ENCODE results near the gene ZNF358.

Gene ZNF358

GRCh38 chr19:7515645-7516151, at the start of gene ZNF358:
TSS of gene ZNF358 (plus strand) at chr19:7516103. CDS start at chr19:7519243, 3,140 bp downstream.
- DNase-seq (ENCODE audit: low read depth): peak; percentile 23

- no peak for DNase-seq (ENCODE audit: low read depth)
These were observed 48.6 kb upstream of the ZNF358 start for GRCh38 chr19:7467009-7467989.

DNA sequence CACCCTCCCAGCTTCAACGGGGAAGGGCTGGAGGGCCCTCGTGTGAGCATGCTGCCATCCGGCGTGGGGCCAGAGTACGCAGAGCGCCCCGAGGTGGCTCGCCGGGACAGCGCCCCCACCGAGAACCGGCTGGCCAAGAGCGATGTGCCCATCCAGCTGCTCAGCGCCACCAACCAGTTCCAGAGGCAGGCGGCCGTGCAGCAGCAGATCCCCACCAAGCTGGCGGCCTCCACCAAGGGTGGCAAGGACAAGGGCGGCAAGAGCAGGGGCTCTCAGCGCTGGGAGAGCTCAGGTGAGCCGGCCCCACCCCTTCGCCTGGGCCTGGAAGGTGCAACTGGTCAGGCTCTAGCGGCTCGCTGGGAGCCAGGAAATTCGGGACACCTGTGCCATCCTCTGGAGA, 47.1 kb upstream of the ZNF358 start:
- DNase-seq (ENCODE audit: low read depth): no peak

GRCh38 chr19:7469669-7470285, 46.1 kb upstream of the ZNF358 start:
- DNase-seq (ENCODE audit: low read depth): no peak

DNA sequence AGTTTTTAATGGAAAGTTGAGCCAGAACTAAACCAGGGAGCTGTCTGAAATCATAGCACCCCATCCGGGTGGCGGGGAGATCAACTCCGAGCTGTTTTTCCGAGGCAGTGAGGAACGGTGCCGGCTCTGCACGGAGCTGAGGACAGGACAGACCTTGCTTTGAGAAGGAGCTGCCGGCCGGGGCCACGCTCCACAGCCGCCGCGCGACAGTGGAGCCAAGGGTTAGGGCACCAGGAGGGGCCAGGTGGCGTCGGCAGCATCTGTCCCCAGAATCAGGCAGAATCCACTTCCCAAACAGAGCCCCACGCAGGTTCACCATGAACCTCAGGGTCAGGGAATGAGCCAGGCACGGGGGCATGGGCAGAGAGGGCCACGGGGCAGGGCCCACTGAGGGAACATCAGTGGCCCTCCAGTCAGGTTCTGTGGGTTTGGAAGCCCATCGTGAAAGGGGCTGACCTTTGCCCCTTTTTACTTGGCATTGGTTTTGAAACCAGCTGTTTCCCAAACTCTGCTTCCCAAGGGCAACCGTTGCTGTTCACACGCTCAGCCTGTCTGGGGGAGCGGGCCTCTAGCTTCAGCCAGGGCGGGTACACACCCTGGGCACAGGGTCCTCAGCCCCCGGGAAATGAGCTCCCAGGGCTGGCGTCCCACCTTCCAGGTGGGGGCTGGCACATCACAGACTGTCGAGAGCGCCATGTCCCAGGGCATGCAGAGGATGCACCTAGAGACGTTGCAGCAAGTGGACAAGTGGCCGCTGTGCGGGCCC, 45.2 kb upstream of the ZNF358 start:
- no peak for DNase-seq (ENCODE audit: low read depth)

- DNase-seq (ENCODE audit: low read depth): no peak
These were observed 43.9 kb upstream of the ZNF358 start for GRCh38 chr19:7471696-7472615.

GRCh38 chr19:7475665-7476064, 40.2 kb upstream of the ZNF358 start:
- DNase-seq (ENCODE audit: low read depth): no peak

GRCh38 chr19:7476241-7476640, 39.7 kb upstream of the ZNF358 start:
- no peak for DNase-seq (ENCODE audit: low read depth)

DNA sequence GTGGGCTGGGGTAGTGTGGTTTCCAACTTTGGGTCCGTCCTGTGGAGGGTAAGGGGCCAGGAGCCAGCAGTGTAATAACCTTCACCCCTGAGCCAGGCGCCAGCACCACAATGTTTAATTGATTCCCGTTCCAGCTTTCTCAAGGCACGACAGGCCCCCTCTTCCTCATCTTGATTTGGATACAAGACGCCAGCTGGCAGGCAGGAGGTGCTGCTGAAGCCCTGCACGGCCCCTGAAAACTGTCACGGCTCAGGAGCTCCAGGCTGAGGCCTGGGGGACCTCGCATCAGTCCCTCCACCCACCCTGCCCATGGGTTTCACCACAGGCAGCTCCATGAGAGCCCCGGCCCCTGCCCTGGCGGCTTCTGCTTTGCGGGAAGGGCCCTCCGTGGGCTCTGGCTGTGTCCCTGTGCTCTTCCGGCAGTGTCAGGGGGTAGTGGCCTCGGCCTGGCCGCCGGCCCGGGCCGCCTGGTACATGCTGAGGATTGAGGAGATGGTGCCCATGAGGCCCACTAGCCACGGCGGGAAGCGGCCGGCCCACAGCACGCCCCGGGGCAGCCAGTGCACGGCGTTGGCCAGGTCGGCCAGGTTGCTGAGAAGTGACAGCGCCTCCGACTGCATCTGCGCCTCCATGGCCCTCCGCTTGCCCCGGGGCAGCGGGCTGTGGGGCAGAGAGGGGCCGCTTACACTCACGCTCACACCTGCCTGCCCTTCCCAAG, 39.0 kb upstream of the ZNF358 start:
- no peak for DNase-seq (ENCODE audit: low read depth)

- no peak for DNase-seq (ENCODE audit: low read depth)
These were observed 38.1 kb upstream of the ZNF358 start for GRCh38 chr19:7477758-7478157.

- no peak for DNase-seq (ENCODE audit: low read depth)
These were observed 37.6 kb upstream of the ZNF358 start for GRCh38 chr19:7478173-7478842.

GRCh38 chr19:7478843-7479227, 37.1 kb upstream of the ZNF358 start:
- DNase-seq (ENCODE audit: low read depth): no peak

DNA sequence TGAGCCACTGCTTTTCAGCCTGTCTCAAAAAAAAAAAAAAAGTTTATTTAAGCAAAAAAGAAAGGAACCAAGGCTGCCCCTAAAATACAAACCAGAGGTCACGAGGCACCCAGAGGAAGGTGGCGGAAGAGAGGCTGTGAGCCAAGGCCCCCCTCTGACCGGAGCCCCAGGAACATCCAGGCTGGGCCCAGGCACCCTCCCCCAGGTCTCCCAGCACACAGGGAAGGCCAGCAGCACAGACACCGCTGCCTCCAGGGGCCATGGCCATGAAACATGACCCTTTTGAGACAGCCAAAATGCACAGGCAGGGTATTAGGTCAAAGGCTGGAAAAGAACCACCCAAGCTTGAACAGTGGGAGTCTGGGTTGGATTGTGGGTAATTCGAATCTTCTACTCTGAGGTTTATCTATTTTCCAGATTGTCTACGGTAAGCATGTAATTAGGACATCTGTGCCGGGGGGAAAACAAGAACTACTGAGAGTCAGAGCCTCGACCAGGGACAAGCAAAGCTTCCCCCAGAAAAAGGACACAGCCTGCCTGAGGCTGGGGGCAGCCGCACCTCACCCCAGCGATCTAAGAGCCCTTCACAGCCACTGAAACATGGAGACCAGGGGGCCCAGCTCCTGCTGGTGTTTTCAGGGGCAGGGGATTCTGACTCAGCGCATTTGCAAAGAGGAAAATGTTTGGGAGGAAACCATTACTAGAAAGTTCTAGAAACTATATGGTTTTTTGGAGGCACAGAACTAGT, 35.5 kb upstream of the ZNF358 start:
- DNase-seq (ENCODE audit: low read depth): no peak

DNA sequence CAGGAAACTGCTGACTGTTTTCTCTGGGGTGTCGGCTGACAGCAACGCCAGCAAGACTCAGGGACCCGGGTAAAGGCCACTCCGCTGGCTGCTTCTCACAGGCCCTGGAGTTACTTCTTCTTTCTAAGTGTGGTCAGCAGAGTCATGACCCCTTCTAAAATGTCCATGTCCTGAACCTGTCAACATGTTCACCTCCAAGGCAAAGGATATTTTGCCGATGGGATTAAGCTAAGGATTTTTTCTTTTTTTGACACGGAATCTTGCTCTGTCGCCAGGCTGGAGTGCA, 35.0 kb upstream of the ZNF358 start:
- DNase-seq (ENCODE audit: low read depth): no peak

- no peak for DNase-seq (ENCODE audit: low read depth)
These were observed 33.1 kb upstream of the ZNF358 start for GRCh38 chr19:7482584-7483439.

DNA sequence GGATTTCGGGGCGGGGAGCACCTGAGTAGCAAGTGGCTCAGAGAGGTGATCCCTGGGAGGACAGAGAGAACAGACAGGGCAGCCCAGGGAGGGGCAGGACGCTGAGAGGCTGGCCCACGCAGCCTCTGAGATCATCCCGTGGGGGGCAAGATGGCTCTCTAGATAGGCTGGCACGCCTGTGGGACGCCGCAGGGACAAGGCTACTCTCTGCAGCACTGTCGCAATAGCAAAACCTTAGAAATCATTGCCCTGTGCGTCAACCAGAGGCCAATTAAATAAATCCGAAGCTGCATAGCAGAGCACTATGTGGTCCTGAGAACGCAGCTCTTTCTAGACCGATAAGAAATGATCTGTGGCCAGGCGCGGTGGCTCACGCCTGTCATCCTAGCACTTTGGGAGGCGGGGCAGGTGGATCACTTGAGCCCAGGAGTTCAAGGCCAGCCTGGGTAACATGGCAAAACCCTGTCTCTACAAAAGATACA, 32.1 kb upstream of the ZNF358 start:
- DNase-seq (ENCODE audit: low read depth): no peak

DNA sequence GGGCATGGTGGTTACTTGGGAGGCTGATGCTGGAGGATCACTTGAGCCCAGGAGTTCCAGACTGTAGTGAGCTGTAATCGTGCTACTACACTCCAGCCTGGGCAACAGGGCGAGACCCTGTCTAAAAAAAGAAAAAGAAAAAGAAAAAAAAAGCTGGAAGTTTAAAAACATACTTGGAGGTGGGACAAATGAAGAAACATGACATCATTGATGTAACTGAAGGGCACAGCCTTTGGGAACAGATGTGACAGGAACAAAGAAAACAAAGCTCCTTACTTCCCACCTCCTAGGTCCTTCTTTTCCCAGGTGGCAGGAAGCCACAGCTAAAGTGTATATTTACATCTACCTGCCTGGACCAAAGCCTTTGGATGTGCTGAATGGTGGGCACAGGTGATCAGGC, 29.0 kb upstream of the ZNF358 start:
- DNase-seq (ENCODE audit: low read depth): no peak

GRCh38 chr19:7488736-7489353, 27.1 kb upstream of the ZNF358 start, which contains the start of gene PEX11G:
TSS of gene PEX11G (minus strand) at chr19:7489035. CDS start at chr19:7489010, 25 bp downstream.
- peak; percentile 88 for DNase-seq (ENCODE audit: low read depth)

All from activated T-helper 9 cell treated with anti-CD3 and anti-CD28 coated beads, Interleukin-2, amount 50 U/mL, for 16 hours (primary cell).